ENCODE results near the gene SNX18. TPM values are rescaled to one million over a fixed set of nuclear protein-coding genes. Genes with fewer than 3 reads are reported as not detected.

Gene SNX18
- total and polyA plus RNA-seq, 7 donors: 3.9 to 13.0 (median 9.1) TPM

DNA sequence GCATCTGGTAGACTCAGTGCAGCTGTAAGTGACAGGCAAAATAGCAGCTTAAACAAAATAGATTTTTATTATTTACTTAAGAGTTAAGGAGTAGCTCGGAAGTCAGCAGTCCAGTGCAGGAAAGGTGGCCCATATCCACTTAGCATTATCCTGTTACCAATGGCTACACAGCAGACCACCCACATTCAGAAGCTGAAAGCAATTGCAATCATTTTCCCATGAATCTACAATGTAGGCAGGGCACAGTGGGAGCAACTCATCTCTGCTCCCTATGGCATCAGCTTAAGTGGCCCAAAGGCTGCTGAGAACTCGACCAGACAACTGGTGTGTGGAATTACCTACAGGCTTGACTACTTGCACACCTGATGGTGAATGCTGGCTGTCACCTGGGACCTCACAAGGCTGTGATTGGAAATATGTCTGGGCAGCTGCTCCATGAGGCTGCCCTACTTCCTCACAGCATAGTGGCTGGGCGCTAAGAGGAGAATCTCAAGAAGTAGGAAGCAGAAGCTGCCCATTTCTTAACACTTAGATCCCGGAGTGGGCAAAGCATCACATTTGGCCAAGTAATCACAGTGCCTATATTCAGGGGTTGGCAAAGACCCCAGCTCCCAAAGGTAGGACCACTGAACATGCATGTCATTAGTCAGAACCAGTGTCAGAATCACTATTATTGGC lies 56.4 kb downstream of the SNX18 start:
- intact Hi-C loops (cut with DNase I): no loop called here
- WGBS, 3 donors: 85 to 89% (median 87%) methylated on average over 4 of the region's 4 CpGs
- H3K36me3 ChIP-seq (ENCODE audit: insufficient read depth in 1 of 2, low read depth in 1 of 2): no peaks in the 10 kb centered on the region
- peaks cover 3% of the 10 kb centered on the region for H3K4me1 ChIP-seq
- no peak for DNase-seq
- H3K27ac ChIP-seq: no peak overlapping the region
- no peaks in the 10 kb centered on the region for H3K9me3 ChIP-seq
- TF ChIP-seq, protein P1, sequence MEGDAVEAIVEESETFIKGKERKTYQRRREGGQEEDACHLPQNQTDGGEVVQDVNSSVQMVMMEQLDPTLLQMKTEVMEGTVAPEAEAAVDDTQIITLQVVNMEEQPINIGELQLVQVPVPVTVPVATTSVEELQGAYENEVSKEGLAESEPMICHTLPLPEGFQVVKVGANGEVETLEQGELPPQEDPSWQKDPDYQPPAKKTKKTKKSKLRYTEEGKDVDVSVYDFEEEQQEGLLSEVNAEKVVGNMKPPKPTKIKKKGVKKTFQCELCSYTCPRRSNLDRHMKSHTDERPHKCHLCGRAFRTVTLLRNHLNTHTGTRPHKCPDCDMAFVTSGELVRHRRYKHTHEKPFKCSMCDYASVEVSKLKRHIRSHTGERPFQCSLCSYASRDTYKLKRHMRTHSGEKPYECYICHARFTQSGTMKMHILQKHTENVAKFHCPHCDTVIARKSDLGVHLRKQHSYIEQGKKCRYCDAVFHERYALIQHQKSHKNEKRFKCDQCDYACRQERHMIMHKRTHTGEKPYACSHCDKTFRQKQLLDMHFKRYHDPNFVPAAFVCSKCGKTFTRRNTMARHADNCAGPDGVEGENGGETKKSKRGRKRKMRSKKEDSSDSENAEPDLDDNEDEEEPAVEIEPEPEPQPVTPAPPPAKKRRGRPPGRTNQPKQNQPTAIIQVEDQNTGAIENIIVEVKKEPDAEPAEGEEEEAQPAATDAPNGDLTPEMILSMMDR (IDR thresholded peaks at IDR 0.05): no peak
- no peak for ATAC-seq
- no peaks in the 10 kb centered on the region for H3K27me3 ChIP-seq (ENCODE audit: insufficient read depth in 3 of 3, low read length in 2 of 3)
- H3K4me3 ChIP-seq: no peak overlapping the region

DNA sequence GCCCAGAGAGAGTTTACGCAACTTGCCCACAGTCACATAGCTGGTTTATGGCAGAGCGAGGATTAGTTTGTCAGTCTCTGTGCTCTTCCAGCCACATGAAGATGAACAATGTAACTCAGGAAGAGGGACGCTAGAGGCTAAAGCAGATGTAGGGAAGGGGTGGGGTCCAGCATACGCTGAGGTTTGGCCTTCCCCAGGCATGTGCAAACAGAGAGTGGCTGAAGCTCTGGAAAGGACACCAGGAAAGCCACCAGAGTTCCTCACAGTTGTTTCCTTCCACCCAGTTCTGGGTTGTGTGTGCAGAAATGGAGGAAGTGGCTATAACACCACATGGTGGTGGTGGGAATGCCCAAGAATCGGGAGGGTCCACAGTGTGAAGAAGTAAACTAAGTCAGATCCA lies 60.0 kb downstream of the SNX18 start:
- no peaks in the 10 kb centered on the region for H3K4me1 ChIP-seq
- TF ChIP-seq, protein P1 (IDR thresholded peaks at IDR 0.05): no peak
- H3K27ac ChIP-seq: no peak overlapping the region
- H3K27me3 ChIP-seq (ENCODE audit: insufficient read depth in 3 of 3, low read length in 2 of 3): no peaks in the 10 kb centered on the region
- intact Hi-C loops (cut with DNase I): no loop called here
- no peak for ATAC-seq
- H3K36me3 ChIP-seq (ENCODE audit: insufficient read depth in 1 of 2, low read depth in 1 of 2): no peaks in the 10 kb centered on the region
- H3K4me3 ChIP-seq: no peak overlapping the region
- no peaks in the 10 kb centered on the region for H3K9me3 ChIP-seq
- 88 to 89% (median 89%) methylated on average over 5 of the region's 5 CpGs for WGBS, 3 donors
- DNase-seq: no peak

DNA sequence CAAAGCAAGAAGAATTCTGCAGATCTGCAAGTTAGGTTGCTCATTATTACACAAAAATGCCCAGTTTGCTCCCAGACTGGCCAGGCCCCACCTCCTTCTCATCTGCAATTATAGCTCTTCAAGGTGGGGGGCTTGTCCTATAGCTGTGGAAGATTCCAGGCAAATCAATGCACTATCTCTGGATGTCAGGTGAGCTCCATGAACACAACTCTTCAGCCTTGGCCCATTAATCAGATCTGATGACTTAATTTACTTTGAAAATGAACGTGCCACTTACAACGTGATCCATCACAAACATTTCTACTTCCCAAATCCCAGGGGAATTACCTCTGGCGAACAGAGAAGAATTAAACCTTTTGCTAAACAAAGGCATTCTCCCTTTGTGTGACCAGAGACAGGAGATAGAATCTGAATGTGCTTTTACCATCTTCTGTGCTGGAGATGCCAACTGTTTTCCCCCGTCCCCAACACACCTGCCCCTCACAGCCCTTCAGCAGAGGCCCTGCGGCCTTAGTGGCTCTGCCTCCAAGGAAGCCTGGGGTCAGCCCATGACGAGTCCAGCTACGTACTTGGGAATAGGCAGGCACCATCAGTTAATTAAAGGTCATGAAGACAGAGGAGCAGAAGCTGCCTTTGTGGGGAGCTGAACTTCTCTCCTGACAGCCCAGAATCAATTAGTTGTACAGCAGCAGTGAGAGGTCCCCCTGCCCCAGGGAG lies 60.5 kb downstream of the SNX18 start:
- Histone ChIP-seq H3K27me3 (ENCODE audit: insufficient read depth in 3 of 3, low read length in 2 of 3) (no peaks in the 10 kb centered on the region), H3K36me3 (ENCODE audit: insufficient read depth in 1 of 2, low read depth in 1 of 2) (no peaks in the 10 kb centered on the region), H3K27ac (no peak overlapping the region), H3K4me3 (no peak overlapping the region), H3K9me3 (no peaks in the 10 kb centered on the region), H3K4me1 (no peaks in the 10 kb centered on the region)
- ATAC-seq (no peak), DNase-seq (no peak)
- WGBS, 3 donors: 83 to 89% (median 84%) methylated on average over 7 of the region's 7 CpGs
- intact Hi-C loops (cut with DNase I): no loop called here
- TF ChIP-seq, protein P1 (IDR thresholded peaks at IDR 0.05): no peak

DNA sequence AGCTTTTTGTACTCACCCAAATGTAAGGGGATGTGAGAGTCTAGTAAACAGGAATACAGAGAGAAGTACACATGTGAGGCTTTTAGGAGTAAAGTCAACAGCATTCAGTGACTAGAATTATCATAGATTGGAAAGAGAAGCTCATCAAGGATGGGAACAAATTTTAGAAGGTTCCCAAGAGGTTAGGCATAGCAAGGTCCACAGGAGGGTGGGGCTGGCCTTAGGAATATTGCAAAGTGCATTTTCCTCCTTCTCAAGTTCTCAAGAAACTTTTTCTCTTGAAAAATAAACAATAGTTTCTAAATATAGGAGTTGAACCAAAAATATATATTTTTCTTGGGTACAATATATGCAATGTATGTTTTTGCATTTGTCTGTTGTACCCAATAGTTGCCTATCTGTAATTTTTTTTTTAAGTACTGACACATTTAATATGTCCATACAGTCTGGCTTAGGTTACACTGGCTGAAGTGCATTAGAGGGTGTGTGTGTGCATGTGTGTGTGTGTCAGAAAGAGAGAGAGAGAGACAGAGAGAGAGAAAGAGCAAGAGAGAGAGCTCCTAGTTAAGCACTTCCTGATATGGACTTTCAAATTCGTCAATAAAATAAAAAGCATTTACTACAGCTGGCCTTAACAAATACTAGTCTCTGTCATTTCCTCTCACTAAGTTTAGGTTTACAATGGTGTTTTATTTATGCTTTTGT lies 62.2 kb downstream of the SNX18 start:
- intact Hi-C loops (cut with DNase I): no loop called here
- Histone ChIP-seq H3K4me1 (no peaks in the 10 kb centered on the region), H3K9me3 (no peaks in the 10 kb centered on the region), H3K27me3 (ENCODE audit: insufficient read depth in 3 of 3, low read length in 2 of 3) (no peaks in the 10 kb centered on the region), H3K4me3 (no peak overlapping the region), H3K27ac (no peak overlapping the region), H3K36me3 (ENCODE audit: insufficient read depth in 1 of 2, low read depth in 1 of 2) (no peaks in the 10 kb centered on the region)
- DNase-seq (no peak), ATAC-seq (no peak)
- WGBS, 3 donors: 19 to 35% (median 30%) methylated on average over 1 of the region's 1 CpG
- TF ChIP-seq, protein P1 (IDR thresholded peaks at IDR 0.05): no peak
